ENCODE measurements around the gene PTAFR. TPM values are rescaled to one million over a fixed set of nuclear protein-coding genes. Genes with fewer than 3 reads are reported as not detected.

The PTAFR gene
- total RNA-seq, 1 donor from 2014 or later: 0.19 TPM

GRCh38 chr1:28194326-28195035 lies 18.0 kb upstream of the PTAFR start:
- DNase-seq (ENCODE audit: low spot score, unreplicated experiment): no peak
- Mint-ChIP-seq H3K4me3 (ENCODE audit: low read depth) (no peak overlapping the region), H3K27me3 (no peaks in the 10 kb centered on the region), H3K27ac (no peak overlapping the region), H3K36me3 (ENCODE audit: insufficient read depth) (peaks cover 11% of the 10 kb centered on the region), H3K4me1 (ENCODE audit: low read depth) (no peaks in the 10 kb centered on the region), H3K9me3 (ENCODE audit: low read depth) (no peaks in the 10 kb centered on the region)
- no peak for TF ChIP-seq CTCF (IDR thresholded peaks at IDR 0.05; ENCODE audit: unreplicated experiment)

GRCh38 chr1:28193701-28194161 lies 17.2 kb upstream of the PTAFR start:
- no peak for DNase-seq (ENCODE audit: low spot score, unreplicated experiment)
- Mint-ChIP-seq H3K27ac (no peak overlapping the region), H3K9me3 (ENCODE audit: low read depth) (no peaks in the 10 kb centered on the region), H3K4me3 (ENCODE audit: low read depth) (no peak overlapping the region), H3K36me3 (ENCODE audit: insufficient read depth) (peaks cover 5% of the 10 kb centered on the region), H3K4me1 (ENCODE audit: low read depth) (no peaks in the 10 kb centered on the region), H3K27me3 (no peaks in the 10 kb centered on the region)
- TF ChIP-seq CTCF (IDR thresholded peaks at IDR 0.05; ENCODE audit: unreplicated experiment): no peak

GRCh38 chr1:28190996-28191645 lies 14.6 kb upstream of the PTAFR start:
- H3K27me3 Mint-ChIP-seq: no peaks in the 10 kb centered on the region
- no peaks in the 10 kb centered on the region for H3K9me3 Mint-ChIP-seq (ENCODE audit: low read depth)
- no peak for DNase-seq (ENCODE audit: low spot score, unreplicated experiment)
- no peak overlapping the region for H3K27ac Mint-ChIP-seq
- H3K4me1 Mint-ChIP-seq (ENCODE audit: low read depth): no peaks in the 10 kb centered on the region
- no peaks in the 10 kb centered on the region for H3K36me3 Mint-ChIP-seq (ENCODE audit: insufficient read depth)
- no peak for TF ChIP-seq CTCF (IDR thresholded peaks at IDR 0.05; ENCODE audit: unreplicated experiment)
- H3K4me3 Mint-ChIP-seq (ENCODE audit: low read depth): no peak overlapping the region

- no peaks in the 10 kb centered on the region for H3K27me3 Mint-ChIP-seq
- H3K27ac Mint-ChIP-seq: no peak overlapping the region
- H3K36me3 Mint-ChIP-seq (ENCODE audit: insufficient read depth): no peaks in the 10 kb centered on the region
Observed at GRCh38 chr1:28190337-28190979, 14.0 kb upstream of the PTAFR start.

More at GRCh38 chr1:28190337-28190979, 14.0 kb upstream of the PTAFR start:
- no peak for TF ChIP-seq CTCF (IDR thresholded peaks at IDR 0.05; ENCODE audit: unreplicated experiment)
- H3K4me1 Mint-ChIP-seq (ENCODE audit: low read depth): no peaks in the 10 kb centered on the region
- no peak for DNase-seq (ENCODE audit: low spot score, unreplicated experiment)
- no peaks in the 10 kb centered on the region for H3K9me3 Mint-ChIP-seq (ENCODE audit: low read depth)
- H3K4me3 Mint-ChIP-seq (ENCODE audit: low read depth): no peak overlapping the region
